GM23338 (cell line): Measurements from ENCODE around the gene TFF1. TPM values are rescaled to one million over a fixed set of nuclear protein-coding genes. Genes with fewer than 3 reads are reported as not detected.
A peak's percentile ranks its signal among the peaks of the same experiment; 100 is the strongest.

ENCODE experiments used
- ATAC-seq: fragments of 200-7000 bp; cut with Tn5 transposase; 3 replicates; pipeline ENCODE4 v1.9.1; 2020
- DNase-seq: peaks from one replicate; pipeline ENCODE4 v3.0.0-alpha.2; 2015; ENCODE audit warnings: low spot score
- H2AFZ ChIP-seq: fragments of 200-600 bp; sonication (generic); 2 replicates; pipeline ENCODE4 v1.8.0; 2016; ENCODE audit warnings: antibody characterized with exemption, mild to moderate bottlenecking, moderate library complexity
- H3F3A ChIP-seq: fragments of 200-600 bp; sonication (generic); replicated peaks from 2 replicates; pipeline ENCODE4 v1.8.0; 2017; ENCODE audit warnings: antibody characterized with exemption, mixed run types, low read depth
- H3K27ac ChIP-seq: fragments of 200-600 bp; sonication (generic); 2 replicates; pipeline ENCODE4 v1.6.1; 2016; ENCODE audit warnings: low read depth
- H3K27me3 ChIP-seq: fragments of 200-600 bp; sonication (generic); 2 replicates; pipeline ENCODE4 v1.8.0; 2016; ENCODE audit warnings: mild to moderate bottlenecking, mixed run types, moderate library complexity; ENCODE audit not compliant: insufficient read depth
- H3K36me3 ChIP-seq: fragments of 200-600 bp; sonication (generic); 2 replicates; pipeline ENCODE4 v1.8.0; 2016; ENCODE audit warnings: mild to moderate bottlenecking; ENCODE audit not compliant: insufficient read depth
- H3K4me1 ChIP-seq: fragments of 200-600 bp; sonication (generic); 2 replicates; pipeline ENCODE4 v1.8.0; 2016; ENCODE audit warnings: mild to moderate bottlenecking, moderate library complexity; ENCODE audit not compliant: insufficient read depth
- H3K4me2 ChIP-seq: fragments of 200-600 bp; sonication (generic); 2 replicates; pipeline ENCODE4 v1.7.1; 2017; ENCODE audit warnings: mixed run types
- H3K4me3 ChIP-seq: fragments of 200-600 bp; sonication (generic); 2 replicates; pipeline ENCODE4 v1.6.1; 2016; ENCODE audit warnings: mixed run types
- H3K79me2 ChIP-seq: fragments of 200-600 bp; sonication (generic); replicated peaks from 2 replicates; pipeline ENCODE4 v1.8.0; 2017; ENCODE audit warnings: mild to moderate bottlenecking; ENCODE audit not compliant: insufficient read depth
- H3K9me2 ChIP-seq: fragments of 200-600 bp; sonication (generic); 2 replicates; pipeline ENCODE4 v1.8.0; 2017; ENCODE audit not compliant: insufficient read depth
- H4K20me1 ChIP-seq: fragments of 200-600 bp; sonication (generic); replicated peaks from 2 replicates; pipeline ENCODE4 v1.8.0; 2017; ENCODE audit warnings: mild to moderate bottlenecking; ENCODE audit not compliant: insufficient read depth
- H3K27ac Mint-ChIP-seq: 2 replicates; pipeline ENCODE4 v1.8.0; 2020; ENCODE audit warnings: inconsistent platforms, mild to moderate bottlenecking, moderate library complexity, mixed read lengths
- H3K27me3 Mint-ChIP-seq: 3 replicates; pipeline ENCODE4 v1.8.0; 2022; ENCODE audit warnings: low read depth, mild to moderate bottlenecking, moderate library complexity, mixed read lengths, inconsistent platforms; ENCODE audit not compliant: insufficient read depth, poor library complexity
- H3K36me3 Mint-ChIP-seq: 3 replicates; pipeline ENCODE4 v1.8.0; 2021; ENCODE audit warnings: low read depth, mild to moderate bottlenecking, inconsistent platforms, moderate library complexity, mixed read lengths
- H3K4me1 Mint-ChIP-seq: 3 replicates; pipeline ENCODE4 v1.8.0; 2020; ENCODE audit warnings: mild to moderate bottlenecking, inconsistent platforms, mixed read lengths
- H3K4me3 Mint-ChIP-seq: 3 replicates; pipeline ENCODE4 v1.8.0; 2021; ENCODE audit warnings: moderate library complexity, mild to moderate bottlenecking, inconsistent platforms, mixed read lengths
- H3K9me3 Mint-ChIP-seq: 3 replicates; pipeline ENCODE4 v1.8.0; 2020; ENCODE audit warnings: moderate library complexity, mild to moderate bottlenecking, inconsistent platforms, mixed read lengths
- ETS1 ChIP-seq: IDR thresholded peaks from 2 replicates; pipeline ENCODE4 v1.6.1; 2016; ENCODE audit warnings: antibody characterized with exemption
- EZH2 ChIP-seq: fragments of 200-600 bp; sonication (generic); IDR thresholded peaks from one replicate; pipeline ENCODE4 v1.8.0; 2017; ENCODE audit warnings: antibody characterized with exemption, mild to moderate bottlenecking, low read depth; ENCODE audit not compliant: unreplicated experiment
- EZH2phosphoT487 ChIP-seq: fragments of 200-600 bp; sonication (generic); IDR thresholded peaks from one replicate; pipeline ENCODE4 v1.8.1; 2018; ENCODE audit warnings: antibody characterized with exemption; ENCODE audit not compliant: unreplicated experiment
- JUNB ChIP-seq: IDR thresholded peaks from one replicate; pipeline ENCODE4 v1.6.1; 2016; ENCODE audit warnings: antibody characterized with exemption; ENCODE audit not compliant: unreplicated experiment
- NANOG ChIP-seq: IDR thresholded peaks from 2 replicates; pipeline ENCODE4 v1.6.1; 2016; ENCODE audit warnings: antibody characterized with exemption, borderline replicate concordance
- STAT1 ChIP-seq: IDR thresholded peaks from one replicate; pipeline ENCODE4 v1.6.1; 2016; ENCODE audit warnings: antibody characterized with exemption; ENCODE audit not compliant: unreplicated experiment
- ZNF114 ChIP-seq: fragments of 250-450 bp; sonication (Bioruptor Pico); IDR thresholded peaks from 2 replicates; pipeline ENCODE4 v1.5.0; 2020; ENCODE audit warnings: mild to moderate bottlenecking, moderate library complexity
- ZNF462 ChIP-seq: fragments of 250-450 bp; sonication (Bioruptor Pico); IDR thresholded peaks from 2 replicates; pipeline ENCODE4 v1.5.0; 2020; ENCODE audit warnings: mild to moderate bottlenecking, moderate library complexity
- polyA plus RNA-seq: library from polyadenylated mRNA; unstranded; fragments of >200 nt; fragmentation: Nextera tagmentation; extraction: Ambion mirVana; gene quantifications from 2 replicates; pipeline ENCODE4 v1.2.1, GENCODE V29; 2016
- total RNA-seq: library from RNA; depleted of rRNA; stranded (reverse); fragments of >200 nt; shearing (Covaris generic); gene quantifications from 2 replicates; pipeline ENCODE4 v1.2.3, GENCODE V29; 2014
- TF ChIP-seq, protein P1 (sequence below): IDR thresholded peaks from one replicate; pipeline ENCODE4 v1.6.1; 2018; ENCODE audit warnings: antibody characterized with exemption; ENCODE audit not compliant: unreplicated experiment

TFF1 gene
- total and polyA plus RNA-seq, 2 experiments from 2014 or later: not detected

DNA sequence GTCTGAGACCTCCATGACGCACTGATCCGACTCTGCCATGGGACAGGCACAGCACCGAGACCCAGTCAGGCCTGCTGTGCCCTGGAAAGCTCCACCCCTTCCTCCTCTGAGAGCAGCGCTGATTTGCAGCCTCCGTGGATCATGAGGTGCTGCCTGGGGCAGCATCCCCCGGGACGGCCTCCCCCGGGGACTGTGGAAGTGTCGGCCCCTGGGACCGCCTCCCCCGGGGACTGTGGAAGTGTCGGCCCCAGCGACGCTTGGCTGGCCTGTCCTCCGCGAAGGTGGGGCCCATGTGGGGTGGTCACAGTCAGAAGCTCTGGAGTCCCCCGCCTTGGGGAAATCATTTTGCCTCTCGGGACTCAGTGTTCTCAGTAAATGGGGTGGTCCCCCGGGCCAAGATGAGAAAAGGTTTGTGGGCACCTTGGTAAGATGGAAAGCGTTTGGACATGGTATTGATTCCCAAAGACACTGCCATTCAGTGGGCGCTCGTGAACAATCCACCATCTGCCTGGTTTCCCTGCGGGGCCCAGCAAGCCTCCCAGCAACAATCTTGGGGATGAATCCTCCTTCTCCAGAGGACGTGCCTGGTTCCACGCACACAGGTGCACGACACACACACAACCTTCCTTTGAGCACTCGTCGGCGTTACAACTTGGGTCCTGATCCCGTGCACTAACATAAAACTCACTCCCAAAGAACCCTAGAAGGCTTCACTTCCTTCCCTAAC, 18.6 kb downstream of the TFF1 start:
- Mint-ChIP-seq H3K27ac (no peak overlapping the region), H3K4me3 (no peak overlapping the region)
- 0 out of 2 replicates have a peak, but pooled peaks cover 2% of the 10 kb centered on the region for H3K9me2 ChIP-seq

More for the DNA sequence above, 18.6 kb downstream of the TFF1 start:
- no peak for DNase-seq
- H3K4me2 ChIP-seq: no peak overlapping the region
- no peak for ATAC-seq
- H2AFZ ChIP-seq: 0 out of 2 replicates have a peak overlapping the region, but pooled peaks have one; percentile 32
- H3K79me2 ChIP-seq: no peaks in the 10 kb centered on the region
- Mint-ChIP-seq H3K4me1 (no peaks in the 10 kb centered on the region), H3K9me3 (no peaks in the 10 kb centered on the region), H3K27me3 (peaks cover 11% of the 10 kb centered on the region), H3K36me3 (no peaks in the 10 kb centered on the region)
- H3K27me3 ChIP-seq: no peaks in the 10 kb centered on the region
- H3K4me3 ChIP-seq: no peak overlapping the region
- no peaks in the 10 kb centered on the region for H3K4me1 ChIP-seq
- no peaks in the 10 kb centered on the region for H4K20me1 ChIP-seq
- H3K36me3 ChIP-seq: no peaks in the 10 kb centered on the region
- H3F3A ChIP-seq: no peaks in the 10 kb centered on the region
- TF ChIP-seq STAT1: no peak
- TF ChIP-seq ETS1: no peak
- TF ChIP-seq NANOG: no peak
- TF ChIP-seq EZH2: no peak
- TF ChIP-seq, protein P1, sequence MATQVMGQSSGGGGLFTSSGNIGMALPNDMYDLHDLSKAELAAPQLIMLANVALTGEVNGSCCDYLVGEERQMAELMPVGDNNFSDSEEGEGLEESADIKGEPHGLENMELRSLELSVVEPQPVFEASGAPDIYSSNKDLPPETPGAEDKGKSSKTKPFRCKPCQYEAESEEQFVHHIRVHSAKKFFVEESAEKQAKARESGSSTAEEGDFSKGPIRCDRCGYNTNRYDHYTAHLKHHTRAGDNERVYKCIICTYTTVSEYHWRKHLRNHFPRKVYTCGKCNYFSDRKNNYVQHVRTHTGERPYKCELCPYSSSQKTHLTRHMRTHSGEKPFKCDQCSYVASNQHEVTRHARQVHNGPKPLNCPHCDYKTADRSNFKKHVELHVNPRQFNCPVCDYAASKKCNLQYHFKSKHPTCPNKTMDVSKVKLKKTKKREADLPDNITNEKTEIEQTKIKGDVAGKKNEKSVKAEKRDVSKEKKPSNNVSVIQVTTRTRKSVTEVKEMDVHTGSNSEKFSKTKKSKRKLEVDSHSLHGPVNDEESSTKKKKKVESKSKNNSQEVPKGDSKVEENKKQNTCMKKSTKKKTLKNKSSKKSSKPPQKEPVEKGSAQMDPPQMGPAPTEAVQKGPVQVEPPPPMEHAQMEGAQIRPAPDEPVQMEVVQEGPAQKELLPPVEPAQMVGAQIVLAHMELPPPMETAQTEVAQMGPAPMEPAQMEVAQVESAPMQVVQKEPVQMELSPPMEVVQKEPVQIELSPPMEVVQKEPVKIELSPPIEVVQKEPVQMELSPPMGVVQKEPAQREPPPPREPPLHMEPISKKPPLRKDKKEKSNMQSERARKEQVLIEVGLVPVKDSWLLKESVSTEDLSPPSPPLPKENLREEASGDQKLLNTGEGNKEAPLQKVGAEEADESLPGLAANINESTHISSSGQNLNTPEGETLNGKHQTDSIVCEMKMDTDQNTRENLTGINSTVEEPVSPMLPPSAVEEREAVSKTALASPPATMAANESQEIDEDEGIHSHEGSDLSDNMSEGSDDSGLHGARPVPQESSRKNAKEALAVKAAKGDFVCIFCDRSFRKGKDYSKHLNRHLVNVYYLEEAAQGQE: no peak
- no peak for TF ChIP-seq JUNB
- TF ChIP-seq ZNF114 (CRISPR knock-in tag): no peak
- TF ChIP-seq ZNF462 (CRISPR knock-in tag): no peak
- TF ChIP-seq EZH2phosphoT487: no peak
- H3K27ac ChIP-seq: no peak overlapping the region
